GM20000 (cell line): ENCODE results near the gene GREB1L.

Experiments
- DNase-seq: peaks from one replicate; pipeline ENCODE4 v3.0.0; 2012; ENCODE audit warnings: low spot score
- TF ChIP-seq, protein P1 (sequence below): IDR thresholded peaks from 2 replicates; pipeline ENCODE4 v1.5.1; 2012; ENCODE audit warnings: mild to moderate bottlenecking, control low read depth; ENCODE audit errors: extremely low read depth, missing control alignments

The GREB1L gene

DNA sequence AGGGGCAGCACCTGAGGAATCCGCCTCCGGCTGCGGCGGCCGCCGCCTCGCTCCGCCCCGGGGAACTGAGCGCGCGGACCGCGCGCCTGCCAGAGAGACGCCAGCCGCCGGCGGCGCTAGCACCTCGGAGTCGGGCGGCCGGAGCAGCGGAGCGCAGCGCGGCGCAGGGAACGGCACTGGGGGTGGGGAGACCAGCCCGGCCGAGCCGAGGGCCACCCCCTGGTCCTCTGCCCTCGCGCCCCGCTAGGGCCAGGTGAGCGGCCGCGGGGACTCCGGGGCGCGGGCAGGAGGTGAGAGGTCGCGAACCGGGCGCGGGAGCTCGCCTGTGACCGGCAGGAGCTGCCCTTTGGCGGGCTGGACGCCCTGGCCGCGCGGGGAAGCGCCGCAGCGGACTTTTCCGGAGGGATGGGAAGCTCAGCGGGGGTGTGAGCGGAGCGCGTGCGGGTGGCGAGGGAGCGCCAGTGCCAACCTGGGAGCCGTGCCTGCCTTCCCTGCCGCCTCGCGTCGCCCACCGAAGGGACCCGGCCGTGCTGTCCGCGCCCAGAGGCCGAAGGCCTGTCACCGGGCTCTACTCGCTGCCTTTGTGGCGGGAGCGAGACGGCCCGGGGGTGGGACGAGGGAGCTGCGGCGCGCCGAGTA is at the start of gene GREB1L:
TSS of gene GREB1L (plus strand) at position 92 of the 639 bp plus-strand sequence. CDS start 141,287 bp downstream, outside the sequence.
- DNase-seq: peak; percentile 70
- TF ChIP-seq, protein P1, sequence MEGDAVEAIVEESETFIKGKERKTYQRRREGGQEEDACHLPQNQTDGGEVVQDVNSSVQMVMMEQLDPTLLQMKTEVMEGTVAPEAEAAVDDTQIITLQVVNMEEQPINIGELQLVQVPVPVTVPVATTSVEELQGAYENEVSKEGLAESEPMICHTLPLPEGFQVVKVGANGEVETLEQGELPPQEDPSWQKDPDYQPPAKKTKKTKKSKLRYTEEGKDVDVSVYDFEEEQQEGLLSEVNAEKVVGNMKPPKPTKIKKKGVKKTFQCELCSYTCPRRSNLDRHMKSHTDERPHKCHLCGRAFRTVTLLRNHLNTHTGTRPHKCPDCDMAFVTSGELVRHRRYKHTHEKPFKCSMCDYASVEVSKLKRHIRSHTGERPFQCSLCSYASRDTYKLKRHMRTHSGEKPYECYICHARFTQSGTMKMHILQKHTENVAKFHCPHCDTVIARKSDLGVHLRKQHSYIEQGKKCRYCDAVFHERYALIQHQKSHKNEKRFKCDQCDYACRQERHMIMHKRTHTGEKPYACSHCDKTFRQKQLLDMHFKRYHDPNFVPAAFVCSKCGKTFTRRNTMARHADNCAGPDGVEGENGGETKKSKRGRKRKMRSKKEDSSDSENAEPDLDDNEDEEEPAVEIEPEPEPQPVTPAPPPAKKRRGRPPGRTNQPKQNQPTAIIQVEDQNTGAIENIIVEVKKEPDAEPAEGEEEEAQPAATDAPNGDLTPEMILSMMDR: no peak

DNA sequence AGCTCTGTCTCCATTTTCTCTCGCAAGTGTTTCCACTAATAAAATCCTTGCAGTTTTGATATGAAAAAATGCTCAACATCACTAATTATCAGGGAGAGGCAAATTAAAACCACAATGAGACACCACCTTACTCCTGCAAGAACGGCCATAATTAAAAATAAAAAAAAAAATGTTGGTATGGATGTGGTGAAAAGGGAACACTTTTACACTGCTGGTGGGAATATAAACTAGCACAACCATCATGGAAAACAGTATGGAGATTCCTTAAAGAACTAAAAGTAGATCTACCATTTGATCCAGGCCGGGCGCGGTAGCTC is 49.8 kb upstream of the GREB1L start:
- TF ChIP-seq, protein P1: no peak

DNA sequence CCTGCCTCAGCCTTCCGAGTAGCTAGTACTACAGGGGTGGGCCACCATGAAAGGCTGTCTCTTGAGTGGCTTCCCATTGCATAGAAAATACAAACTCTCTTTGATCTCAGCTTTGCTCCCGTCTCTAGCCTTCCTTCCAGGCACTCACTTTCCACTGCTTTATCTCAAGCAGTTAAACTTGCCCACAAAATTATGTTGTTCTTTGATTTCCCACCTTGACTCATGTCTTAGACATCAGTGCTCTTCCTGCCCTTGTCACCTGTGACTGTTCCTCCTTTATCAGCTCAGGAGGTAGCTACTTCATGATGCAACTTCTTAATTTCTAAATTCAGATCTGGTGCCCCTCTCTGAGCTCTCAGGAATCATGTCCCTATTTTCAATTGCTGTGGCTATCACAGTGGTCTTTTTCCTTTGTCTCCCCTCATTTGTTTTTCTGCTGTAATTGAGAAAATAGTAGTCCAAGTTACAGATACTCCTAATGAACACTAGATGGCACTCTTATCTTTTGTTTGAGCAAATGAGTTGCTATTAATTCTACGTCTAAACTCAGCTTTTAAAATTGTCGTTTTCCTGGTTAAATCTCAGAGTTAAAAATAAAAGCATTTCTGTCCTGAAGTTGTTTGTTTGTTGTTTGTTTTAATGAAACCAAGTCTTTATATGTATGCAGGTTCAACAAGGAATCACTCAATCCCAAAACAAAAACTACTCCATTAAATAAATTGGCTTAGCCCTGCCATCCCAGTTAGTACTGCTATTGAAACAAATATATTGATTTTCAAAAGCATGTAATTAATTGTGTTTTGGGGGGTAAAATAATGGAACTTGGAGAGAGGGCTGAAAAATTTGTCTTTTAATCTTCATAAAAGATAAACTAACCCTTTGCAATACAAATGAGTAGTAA is 46.9 kb upstream of the GREB1L start:
- peak; percentile 34 for DNase-seq
- TF ChIP-seq, protein P1: peak; percentile 33

More for the DNA sequence above, 49.8 kb upstream of the GREB1L start:
- DNase-seq: no peak

DNA sequence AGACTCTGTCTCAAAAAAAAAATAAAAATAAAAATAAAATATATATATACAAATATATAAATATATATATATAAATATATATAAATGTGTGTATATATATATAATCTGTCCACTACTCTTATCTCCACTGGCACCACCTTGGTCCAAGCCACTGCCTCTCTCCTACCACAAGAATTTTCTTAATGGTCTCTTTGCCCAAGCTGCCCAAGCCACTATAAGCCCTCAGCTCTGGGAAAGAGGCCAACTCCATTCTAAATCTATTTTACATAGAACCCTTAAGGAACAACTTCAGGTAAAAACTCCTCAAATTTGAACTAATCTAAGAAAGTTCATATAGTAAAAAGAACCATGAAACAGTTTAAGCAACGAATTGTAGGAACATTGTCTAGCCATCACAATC is 45.6 kb upstream of the GREB1L start:
- TF ChIP-seq, protein P1: no peak
- DNase-seq: no peak

DNA sequence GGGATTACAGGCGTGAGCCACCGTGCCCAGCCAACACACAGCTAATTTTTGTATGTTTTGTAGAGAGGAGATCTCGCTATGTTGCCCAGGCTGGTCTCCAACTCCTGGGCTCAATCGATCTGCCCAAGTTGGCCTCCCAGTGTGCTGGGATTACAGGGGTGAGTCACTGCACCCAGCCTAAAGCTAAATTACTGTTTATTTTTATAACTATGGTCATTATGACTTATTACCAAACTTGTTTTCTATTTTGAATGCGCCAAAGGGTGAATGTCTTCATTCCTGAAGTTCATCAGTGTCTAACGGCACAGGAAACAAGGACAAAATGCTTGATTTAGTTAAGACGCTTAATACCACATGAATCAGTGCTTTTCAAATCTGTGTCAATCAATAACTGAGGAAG is 38.9 kb upstream of the GREB1L start:
- DNase-seq: no peak
- TF ChIP-seq, protein P1: no peak

DNA sequence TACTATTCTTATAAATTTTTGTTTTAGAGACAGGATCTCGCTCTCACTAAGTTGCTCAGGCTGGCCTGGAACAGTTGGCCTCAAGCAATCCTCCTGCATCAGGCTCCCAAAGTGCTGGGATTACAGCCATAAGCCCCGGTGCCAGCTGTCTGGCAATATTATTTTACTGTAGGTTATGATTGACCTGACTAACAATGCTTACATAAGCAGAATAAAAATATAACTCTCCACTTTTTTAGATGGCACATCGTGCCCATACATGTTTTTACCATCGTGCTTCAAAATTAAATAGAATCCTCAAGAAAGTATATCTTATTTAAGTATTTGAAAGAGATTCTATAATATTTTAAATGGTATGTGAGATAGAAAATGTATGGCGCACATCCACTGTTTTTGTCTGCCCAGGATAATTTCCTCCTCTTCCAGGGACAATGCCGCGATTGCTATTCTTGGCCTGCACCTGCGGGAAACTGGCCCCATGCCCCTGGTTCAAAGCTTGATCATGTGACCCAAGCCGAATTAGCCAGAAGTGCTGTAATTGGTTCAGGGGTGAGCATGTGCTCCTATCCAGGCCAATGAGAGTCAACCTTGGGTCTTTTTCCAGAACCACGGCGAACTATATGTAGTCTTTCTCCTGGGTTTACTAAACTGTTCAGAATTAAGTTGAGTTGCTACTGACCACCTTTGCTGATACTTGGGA is 38.3 kb upstream of the GREB1L start:
- no peak for DNase-seq
- TF ChIP-seq, protein P1: no peak

DNA sequence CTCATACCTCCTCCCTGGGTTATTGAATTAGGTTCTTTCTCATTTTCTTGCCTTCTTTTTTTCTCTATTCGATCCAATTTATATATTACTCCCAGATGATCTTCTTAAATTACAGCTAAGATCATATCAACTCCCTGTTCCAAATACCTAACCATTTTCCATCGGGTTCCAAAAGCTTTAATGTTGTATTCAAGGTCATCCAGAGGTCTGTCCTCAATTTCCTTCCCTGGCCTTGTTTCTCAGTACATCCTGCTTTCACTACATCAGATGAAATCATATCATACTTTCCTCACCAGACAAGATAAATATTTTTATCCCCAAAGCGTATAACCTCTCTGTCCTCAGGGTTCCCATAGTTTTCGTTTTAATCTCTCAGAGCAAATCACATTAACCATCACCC is 36.3 kb upstream of the GREB1L start:
- DNase-seq: no peak
- TF ChIP-seq, protein P1: no peak
